HTR-8/SVneo (cell line): ENCODE results near the gene KATNAL1.

ENCODE experiments used
- DNase-seq: peaks from one replicate; pipeline ENCODE4 v3.0.0; 2011; ENCODE audit warnings: low spot score, mixed read lengths; ENCODE audit not compliant: insufficient read length
- FAIRE-seq: peaks from 2 replicates; lab custom pipeline; 2011; peaks lifted over from hg19 to GRCh38; lab: Jason Lieb, UNC

The KATNAL1 gene

GRCh38 chr13:30333616-30334015 is 26.3 kb upstream of the KATNAL1 start:
- DNase-seq: no peak
- FAIRE-seq: no peak

- DNase-seq (no peak), FAIRE-seq (no peak)
Observed at GRCh38 chr13:30332456-30333143, 25.2 kb upstream of the KATNAL1 start.

- DNase-seq (no peak), FAIRE-seq (no peak)
Observed at GRCh38 chr13:30331331-30331771, 24.0 kb upstream of the KATNAL1 start.

DNA sequence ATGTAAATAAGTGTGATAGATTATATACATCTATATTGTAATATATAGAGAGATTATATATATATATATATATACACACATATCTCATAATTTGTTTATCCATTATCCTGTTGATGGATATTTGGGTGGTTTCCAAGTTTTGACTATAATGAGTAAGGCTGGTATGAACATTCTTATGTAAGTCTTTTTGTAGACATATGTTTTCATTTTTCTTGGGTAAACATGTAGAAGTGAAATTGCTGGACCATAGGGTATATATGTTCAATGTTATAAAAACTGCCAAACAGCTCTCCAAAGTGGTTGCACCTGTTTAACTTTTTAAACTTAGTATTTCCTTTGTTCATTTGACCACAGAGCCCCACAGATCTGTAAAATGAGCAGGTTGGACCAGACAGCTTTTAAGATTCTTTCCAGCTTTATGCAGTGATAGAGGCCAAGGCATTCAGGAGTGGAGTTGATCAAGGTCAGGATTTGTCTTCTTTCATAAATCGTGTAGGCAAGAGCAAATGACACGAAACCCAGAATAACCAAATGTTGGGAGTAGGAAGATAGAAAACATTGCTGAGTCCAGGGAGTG is 21.7 kb upstream of the KATNAL1 start:
- DNase-seq (no peak), FAIRE-seq (no peak)

DNA sequence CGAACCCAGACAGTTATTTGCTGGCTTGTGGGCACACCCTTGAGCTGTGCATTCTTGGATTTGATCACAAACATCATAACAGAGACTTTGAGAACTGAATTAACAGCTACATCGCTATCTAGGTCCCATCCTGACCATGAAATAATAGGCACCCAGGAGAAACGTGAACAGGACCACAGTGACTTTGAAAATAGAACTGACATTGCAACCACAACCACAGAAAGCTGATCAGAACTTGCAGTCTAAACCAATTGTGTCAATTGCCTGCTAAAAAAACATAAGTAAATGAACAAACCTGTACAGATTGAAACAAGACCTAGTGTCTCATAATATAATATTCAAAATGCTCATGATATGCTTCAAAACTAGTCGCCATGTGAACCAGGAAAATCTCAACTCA is 18.3 kb upstream of the KATNAL1 start:
- DNase-seq (no peak), FAIRE-seq (no peak)

- no peak for DNase-seq
- no peak for FAIRE-seq
Observed at GRCh38 chr13:30323524-30323923, 16.2 kb upstream of the KATNAL1 start.

DNA sequence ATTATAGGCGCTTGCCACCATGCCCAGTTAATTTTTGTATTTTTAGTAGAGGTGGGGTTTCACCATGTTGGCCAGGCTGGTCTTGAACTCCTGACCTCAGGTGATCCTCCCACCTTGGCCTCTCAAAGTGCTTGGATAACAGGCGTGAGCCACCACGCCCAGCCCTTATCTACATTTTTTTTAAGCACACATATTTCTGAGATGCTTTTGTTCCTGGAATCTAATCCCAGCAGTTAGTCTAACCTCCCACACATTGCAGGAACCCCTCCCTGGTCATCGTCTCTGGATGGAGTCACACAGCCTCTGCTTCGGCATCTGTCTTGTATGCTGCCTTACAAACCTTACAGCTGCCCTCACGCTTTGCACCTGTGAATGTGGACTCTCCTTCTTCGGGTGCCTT is 15.1 kb upstream of the KATNAL1 start:
- DNase-seq (no peak), FAIRE-seq (no peak)

- FAIRE-seq: no peak
- DNase-seq: no peak
Observed at GRCh38 chr13:30321256-30321655, 13.9 kb upstream of the KATNAL1 start.

DNA sequence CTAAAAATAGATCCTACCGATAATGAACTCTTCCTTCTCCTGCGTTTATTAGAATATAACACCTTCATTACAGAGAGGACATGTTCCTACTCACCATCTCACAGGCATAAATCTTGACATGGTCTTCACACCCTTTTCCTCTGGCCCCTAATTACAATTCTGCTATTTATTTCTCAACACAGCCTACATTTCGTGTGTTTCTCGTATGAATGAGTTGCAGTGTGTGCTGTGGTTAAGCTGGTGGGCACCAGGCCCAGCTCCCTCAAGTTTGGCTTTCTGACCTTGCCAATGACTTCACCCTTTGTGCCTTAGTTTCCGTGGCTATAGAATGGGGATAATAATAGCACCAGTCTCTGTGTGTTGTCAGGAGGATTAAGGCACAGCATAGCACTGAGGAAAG is 12.3 kb upstream of the KATNAL1 start:
- FAIRE-seq (no peak), DNase-seq (no peak)

- no peak for FAIRE-seq
- DNase-seq: no peak
Observed at GRCh38 chr13:30319130-30319529, 11.8 kb upstream of the KATNAL1 start.

DNA sequence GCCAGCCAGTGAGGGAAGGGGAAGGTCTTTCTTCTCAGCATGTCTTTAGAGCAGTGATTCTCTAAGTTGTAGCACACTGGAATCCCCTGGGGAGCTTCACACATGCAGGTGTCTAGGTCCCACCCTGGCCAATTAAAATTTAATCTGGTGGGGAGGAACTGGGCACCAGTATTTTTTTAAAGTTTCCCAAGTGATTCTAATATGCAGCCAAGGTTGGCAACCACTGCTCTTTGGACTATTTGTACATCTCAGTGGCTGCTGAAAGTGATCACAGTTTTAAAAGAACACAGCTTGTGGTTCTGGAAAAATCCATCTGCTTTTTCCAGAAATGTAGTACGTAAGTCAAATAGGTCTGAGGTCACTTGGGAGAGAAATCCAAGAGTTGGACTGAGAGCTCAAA is 10.7 kb upstream of the KATNAL1 start:
- DNase-seq: no peak
- no peak for FAIRE-seq

GRCh38 chr13:30314562-30314961 is 7.2 kb upstream of the KATNAL1 start:
- no peak for FAIRE-seq
- DNase-seq: no peak

- DNase-seq: no peak
- FAIRE-seq: no peak
Observed at GRCh38 chr13:30314069-30314468, 6.7 kb upstream of the KATNAL1 start.

DNA sequence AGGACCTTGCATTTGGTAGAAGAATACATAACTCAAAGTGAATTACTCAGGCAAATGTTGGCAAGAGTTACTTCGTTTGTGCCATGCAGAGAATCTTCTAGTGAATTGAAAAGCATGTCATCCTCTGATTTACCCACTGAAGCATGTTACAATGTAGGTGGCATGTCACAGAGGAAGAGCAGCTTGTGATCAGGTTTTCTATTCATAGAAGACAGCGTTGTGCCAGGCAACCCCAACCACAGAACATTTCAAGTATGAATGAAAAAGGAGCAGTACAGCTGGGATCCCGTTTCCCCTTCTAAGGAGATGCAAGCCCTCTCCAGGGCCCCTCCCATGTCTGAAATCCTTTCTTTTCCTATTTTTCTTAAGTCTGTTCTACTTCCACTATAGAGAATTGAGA is 6.0 kb upstream of the KATNAL1 start:
- no peak for DNase-seq
- FAIRE-seq: no peak

- no peak for FAIRE-seq
- no peak for DNase-seq
Observed at GRCh38 chr13:30312904-30313303, 5.6 kb upstream of the KATNAL1 start.

GRCh38 chr13:30308548-30308947 is 1.2 kb upstream of the KATNAL1 start:
- no peak for DNase-seq
- FAIRE-seq: no peak

DNA sequence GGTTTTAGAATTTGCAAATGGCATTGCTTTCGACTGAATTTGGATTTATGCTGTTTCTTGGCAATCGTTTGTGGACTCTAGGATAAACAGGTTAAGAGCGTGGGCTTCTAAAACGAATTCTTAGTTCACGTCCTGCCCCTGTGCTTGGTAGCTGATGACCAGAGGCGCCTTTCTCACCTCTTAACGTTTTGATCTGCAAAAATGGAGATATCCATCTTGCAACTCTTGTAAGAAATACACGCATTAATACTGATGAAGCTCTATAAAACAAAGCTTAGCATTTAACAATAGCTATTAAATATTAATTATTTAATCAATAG is 580 bp upstream of the KATNAL1 start:
- FAIRE-seq (no peak), DNase-seq (no peak)

GRCh38 chr13:30306762-30307193 is 573 bp downstream of the KATNAL1 start:
- DNase-seq (peak; percentile 69), FAIRE-seq (no peak)

GRCh38 chr13:30305456-30305970 is 1.8 kb downstream of the KATNAL1 start:
- FAIRE-seq: no peak
- no peak for DNase-seq

DNA sequence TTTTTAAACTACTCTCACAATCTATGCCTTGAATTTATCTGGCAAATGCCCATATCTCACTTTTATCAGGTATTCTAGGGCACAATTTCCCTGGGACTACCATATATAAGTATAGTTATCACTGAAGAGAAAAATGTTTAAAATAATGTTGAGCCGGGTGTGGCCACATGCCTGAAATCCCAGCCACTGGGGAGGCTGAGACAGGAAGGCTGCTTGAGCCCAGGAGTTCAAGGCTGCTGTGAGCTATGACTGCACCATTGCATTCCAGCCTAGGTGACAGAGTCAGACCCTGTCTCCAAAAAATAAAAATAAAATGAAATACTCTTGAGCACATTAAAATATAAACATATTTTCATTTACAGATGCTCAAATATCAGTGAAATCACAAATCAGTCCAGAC is 4.1 kb downstream of the KATNAL1 start:
- DNase-seq (no peak), FAIRE-seq (no peak)

DNA sequence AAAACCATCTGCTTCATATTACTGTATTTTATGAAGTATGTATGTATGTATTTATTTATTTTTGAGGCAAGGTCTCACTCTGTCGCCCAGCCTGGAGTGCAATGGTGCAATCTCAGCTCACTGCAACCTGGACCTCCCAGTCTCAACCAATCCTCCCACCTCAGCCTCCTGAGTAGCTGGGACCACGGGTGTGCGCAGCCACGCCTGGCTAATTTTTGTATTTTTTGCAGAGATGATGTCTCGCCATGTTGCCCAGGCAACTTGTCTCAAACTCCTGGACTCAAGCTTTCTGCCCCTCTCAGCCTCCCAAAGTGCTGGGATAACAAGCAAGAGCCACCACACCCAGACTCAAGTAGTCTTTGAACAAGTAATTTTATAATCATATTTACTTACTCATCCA is 5.5 kb downstream of the KATNAL1 start:
- no peak for FAIRE-seq

GRCh38 chr13:30300596-30300995 is 6.8 kb downstream of the KATNAL1 start:
- FAIRE-seq (no peak), DNase-seq (no peak)

More for the DNA sequence above, 5.5 kb downstream of the KATNAL1 start:
- DNase-seq: no peak
